Islet precursor cell (in vitro differentiated cells): Measurements from ENCODE around the gene RUNX1.
A peak's percentile ranks its signal among the peaks of the same experiment; 100 is the strongest.

Source experiments
- DNase-seq: peaks from one replicate; pipeline ENCODE4 v3.0.0-alpha.2; 2018

Gene RUNX1

GRCh38 chr21:34890724-34891612 lies 158.1 kb downstream of the RUNX1 start:
- DNase-seq, result peak; percentile 68

- no peak for DNase-seq
Measured at GRCh38 chr21:34890470-34890723, 158.7 kb downstream of the RUNX1 start.

GRCh38 chr21:34889676-34890469 lies 159.2 kb downstream of the RUNX1 start:
- peak; percentile 92 for DNase-seq

GRCh38 chr21:34889320-34889675 lies 159.8 kb downstream of the RUNX1 start:
- peak; percentile 71 for DNase-seq

GRCh38 chr21:34888569-34889319 lies 160.4 kb downstream of the RUNX1 start:
- peak; percentile 97 for DNase-seq

GRCh38 chr21:34887725-34888568 lies 161.2 kb downstream of the RUNX1 start:
- peak; percentile 91 for DNase-seq

- no peak for DNase-seq
Measured at GRCh38 chr21:34887105-34887442, 162.0 kb downstream of the RUNX1 start.

- DNase-seq, result peak; percentile 66
Measured at GRCh38 chr21:34886240-34887104, 162.6 kb downstream of the RUNX1 start.

GRCh38 chr21:34885626-34886239 lies 163.4 kb downstream of the RUNX1 start:
- DNase-seq, result no peak

GRCh38 chr21:34885125-34885524 lies 164.0 kb downstream of the RUNX1 start:
- DNase-seq, result no peak

- DNase-seq, result no peak
Measured at GRCh38 chr21:34884346-34884929, 164.7 kb downstream of the RUNX1 start.

GRCh38 chr21:34883491-34884271 lies 165.4 kb downstream of the RUNX1 start:
- DNase-seq, result no peak

- DNase-seq, result no peak
Measured at GRCh38 chr21:34882719-34883131, 166.4 kb downstream of the RUNX1 start.

- DNase-seq, result no peak
Measured at GRCh38 chr21:34881839-34882371, 167.2 kb downstream of the RUNX1 start.

GRCh38 chr21:34881421-34881820 lies 167.7 kb downstream of the RUNX1 start:
- DNase-seq, result no peak

GRCh38 chr21:34880401-34880800 lies 168.7 kb downstream of the RUNX1 start:
- DNase-seq, result no peak

GRCh38 chr21:34878940-34879339 lies 170.2 kb downstream of the RUNX1 start:
- DNase-seq, result no peak

- DNase-seq, result no peak
Measured at GRCh38 chr21:34878501-34878900, 170.6 kb downstream of the RUNX1 start.

GRCh38 chr21:34877485-34878128 lies 171.5 kb downstream of the RUNX1 start:
- no peak for DNase-seq
